WTC11 (cell line): ENCODE data around the gene BMP6. TPM values are rescaled to one million over a fixed set of nuclear protein-coding genes. Genes with fewer than 3 reads are reported as not detected.

Source experiments
- ATAC-seq: fragments of 200-7000 bp; cut with Tn5 transposase; 2 replicates; pipeline ENCODE4 v1.10.0; 2021; ENCODE audit warnings: mild to moderate bottlenecking, moderate library complexity
- CTCF ChIA-PET: fragments of 300-600 bp; sonication (Branson Sonifier 250); formaldehyde crosslinking; loops from one replicate; lab custom pipeline; 2021; ENCODE audit warnings: antibody characterized with exemption; lab: Charles Lee
- POLR2A ChIA-PET: fragments of 350-600 bp; sonication (Branson Sonifier 250); formaldehyde crosslinking; loops from one replicate; lab custom pipeline; 2021; ENCODE audit warnings: antibody characterized with exemption; lab: Charles Lee
- DNase-seq: peaks from one replicate; pipeline ENCODE4 v3.0.0; 2021; ENCODE audit warnings: low spot score
- H3K27ac Mint-ChIP-seq: 2 replicates; pipeline ENCODE4 v1.8.0; 2021; ENCODE audit warnings: mixed read lengths
- H3K27me3 Mint-ChIP-seq: 2 replicates; pipeline ENCODE4 v1.8.0; 2021; ENCODE audit warnings: low read depth, mild to moderate bottlenecking, moderate library complexity, mixed read lengths
- H3K36me3 Mint-ChIP-seq: 2 replicates; pipeline ENCODE4 v1.8.0; 2021; ENCODE audit warnings: mixed read lengths
- H3K4me1 Mint-ChIP-seq: 2 replicates; pipeline ENCODE4 v1.8.0; 2022; ENCODE audit warnings: mixed read lengths
- H3K4me3 Mint-ChIP-seq: 2 replicates; pipeline ENCODE4 v1.8.0; 2021; ENCODE audit warnings: mild to moderate bottlenecking, moderate library complexity, mixed read lengths
- H3K9me3 Mint-ChIP-seq: 2 replicates; pipeline ENCODE4 v1.8.0; 2021; ENCODE audit warnings: mixed read lengths
- CREB1 ChIP-seq: sonication (generic); formaldehyde crosslinking; IDR thresholded peaks from 2 replicates; pipeline ENCODE4 v1.8.0; 2023; ENCODE audit warnings: mild to moderate bottlenecking, missing genetic modification reagents
- CREM ChIP-seq: sonication (generic); formaldehyde crosslinking; IDR thresholded peaks from 2 replicates; pipeline ENCODE4 v1.8.1; 2022; ENCODE audit warnings: mild to moderate bottlenecking, missing genetic modification reagents, moderate library complexity
- ELF4 ChIP-seq: sonication (generic); formaldehyde crosslinking; IDR thresholded peaks from 2 replicates; pipeline ENCODE4 v1.8.1; 2022; ENCODE audit warnings: low read depth, mild to moderate bottlenecking, moderate library complexity, missing genetic modification reagents
- EMX1 ChIP-seq: fragments of 250-450 bp; sonication (Bioruptor Pico); IDR thresholded peaks from 2 replicates; pipeline ENCODE4 v1.8.0; 2021; ENCODE audit warnings: mild to moderate bottlenecking
- ERG ChIP-seq: fragments of 250-450 bp; sonication (Bioruptor Pico); IDR thresholded peaks from 2 replicates; pipeline ENCODE4 v1.8.0; 2021; ENCODE audit warnings: mild to moderate bottlenecking
- FOXP1 ChIP-seq: sonication (generic); formaldehyde crosslinking; IDR thresholded peaks from 2 replicates; pipeline ENCODE4 v1.8.0; 2022; ENCODE audit warnings: missing genetic modification reagents, mild to moderate bottlenecking, moderate library complexity, borderline replicate concordance
- FOXP4 ChIP-seq: sonication (generic); formaldehyde crosslinking; IDR thresholded peaks from 2 replicates; pipeline ENCODE4 v1.8.0; 2022; ENCODE audit warnings: mild to moderate bottlenecking, missing genetic modification reagents
- MXD4 ChIP-seq: fragments of 250-450 bp; sonication (Bioruptor Pico); IDR thresholded peaks from 2 replicates; pipeline ENCODE4 v1.8.0; 2021; ENCODE audit warnings: mild to moderate bottlenecking, moderate library complexity, borderline replicate concordance
- NFYB ChIP-seq: sonication (generic); formaldehyde crosslinking; conservative IDR thresholded peaks from 2 replicates; pipeline ENCODE4 v1.8.0; 2022; ENCODE audit warnings: low read depth, missing genetic modification reagents
- PRDM15 ChIP-seq: sonication (generic); formaldehyde crosslinking; IDR thresholded peaks from 2 replicates; pipeline ENCODE4 v1.8.0; 2022; ENCODE audit warnings: missing genetic modification reagents
- SMAD3 ChIP-seq: sonication (generic); formaldehyde crosslinking; IDR thresholded peaks from 2 replicates; pipeline ENCODE4 v1.8.0; 2022; ENCODE audit warnings: missing genetic modification reagents, mild to moderate bottlenecking, borderline replicate concordance
- TEAD4 ChIP-seq: sonication (generic); formaldehyde crosslinking; IDR thresholded peaks from 2 replicates; pipeline ENCODE4 v1.8.0; 2022; ENCODE audit warnings: mild to moderate bottlenecking, missing genetic modification reagents
- ZSCAN18 ChIP-seq: fragments of 250-450 bp; sonication (Bioruptor Pico); IDR thresholded peaks from 2 replicates; pipeline ENCODE4 v2.1.2; 2022; ENCODE audit warnings: mild to moderate bottlenecking, moderate library complexity
- total RNA-seq: library from RNA; stranded (reverse); gene quantifications from 3 replicates; pipeline ENCODE4 v1.2.3, GENCODE V29; 2021
- TF ChIP-seq, protein P1 (sequence below): fragments of 250-450 bp; sonication (Bioruptor Pico); IDR thresholded peaks from 2 replicates; pipeline ENCODE4 v1.9.0; 2021; ENCODE audit warnings: mild to moderate bottlenecking

Gene BMP6
- total RNA-seq, 1 experiment from 2014 or later, result 1.0 TPM

DNA sequence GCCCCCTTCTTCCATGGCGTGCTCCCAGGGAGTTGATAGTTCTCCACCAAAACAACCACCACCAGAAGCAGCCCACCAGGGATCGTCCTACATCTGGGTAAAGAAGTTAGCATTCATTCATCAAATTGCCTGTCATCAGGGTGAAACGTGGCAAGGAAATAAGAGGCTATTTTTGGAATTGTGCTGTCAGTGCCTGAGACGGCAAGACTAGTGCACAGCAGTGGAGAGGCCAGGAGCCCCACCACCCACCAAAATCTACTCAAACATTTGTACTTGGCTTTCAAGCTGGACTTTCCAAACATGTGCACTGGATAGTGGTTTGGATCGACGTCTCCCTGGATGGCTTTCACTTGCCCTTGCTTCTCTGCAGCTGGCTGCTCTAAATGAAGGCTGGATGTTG lies 139.9 kb downstream of the BMP6 start (continued):
- no peak for TF ChIP-seq ZSCAN18
- TF ChIP-seq PRDM15 (CRISPR knock-in tag), result no peak
- TF ChIP-seq ELF4, result no peak

- ATAC-seq (no peak), DNase-seq (no peak)
- Mint-ChIP-seq H3K27me3 (no peaks in the 10 kb centered on the region; the same call in 1 of the 2 replicates), H3K36me3 (no peaks in the 10 kb centered on the region), H3K27ac (no peak overlapping the region), H3K9me3 (no peaks in the 10 kb centered on the region), H3K4me3 (no peak overlapping the region), H3K4me1 (no peaks in the 10 kb centered on the region)
- ChIA-PET CTCF (interaction anchor here (0.5 kb wide), 1 partner anchor 278 kb away, joined by 3 read pairs; no protein-coding TSS in a partner anchor), POLR2A (no interaction called here)
- TF ChIP-seq SMAD3 (CRISPR knock-in tag) (no peak), FOXP4 (CRISPR knock-in tag) (no peak), ZSCAN18 (no peak), TEAD4 (no peak), NFYB (CRISPR knock-in tag) (no peak), EMX1 (CRISPR knock-in tag) (no peak), ERG (CRISPR knock-in tag) (no peak), CREM (no peak), FOXP1 (CRISPR knock-in tag) (no peak), MXD4 (CRISPR knock-in tag) (no peak), CREB1 (CRISPR knock-in tag) (no peak)
- TF ChIP-seq, protein P1, sequence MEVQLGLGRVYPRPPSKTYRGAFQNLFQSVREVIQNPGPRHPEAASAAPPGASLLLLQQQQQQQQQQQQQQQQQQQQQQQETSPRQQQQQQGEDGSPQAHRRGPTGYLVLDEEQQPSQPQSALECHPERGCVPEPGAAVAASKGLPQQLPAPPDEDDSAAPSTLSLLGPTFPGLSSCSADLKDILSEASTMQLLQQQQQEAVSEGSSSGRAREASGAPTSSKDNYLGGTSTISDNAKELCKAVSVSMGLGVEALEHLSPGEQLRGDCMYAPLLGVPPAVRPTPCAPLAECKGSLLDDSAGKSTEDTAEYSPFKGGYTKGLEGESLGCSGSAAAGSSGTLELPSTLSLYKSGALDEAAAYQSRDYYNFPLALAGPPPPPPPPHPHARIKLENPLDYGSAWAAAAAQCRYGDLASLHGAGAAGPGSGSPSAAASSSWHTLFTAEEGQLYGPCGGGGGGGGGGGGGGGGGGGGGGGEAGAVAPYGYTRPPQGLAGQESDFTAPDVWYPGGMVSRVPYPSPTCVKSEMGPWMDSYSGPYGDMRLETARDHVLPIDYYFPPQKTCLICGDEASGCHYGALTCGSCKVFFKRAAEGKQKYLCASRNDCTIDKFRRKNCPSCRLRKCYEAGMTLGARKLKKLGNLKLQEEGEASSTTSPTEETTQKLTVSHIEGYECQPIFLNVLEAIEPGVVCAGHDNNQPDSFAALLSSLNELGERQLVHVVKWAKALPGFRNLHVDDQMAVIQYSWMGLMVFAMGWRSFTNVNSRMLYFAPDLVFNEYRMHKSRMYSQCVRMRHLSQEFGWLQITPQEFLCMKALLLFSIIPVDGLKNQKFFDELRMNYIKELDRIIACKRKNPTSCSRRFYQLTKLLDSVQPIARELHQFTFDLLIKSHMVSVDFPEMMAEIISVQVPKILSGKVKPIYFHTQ, result no peak
- TF ChIP-seq, all 79 proteins: peak for 0
These were observed 140.6 kb downstream of the BMP6 start for GRCh38 chr6:7866526-7866925.
